ENCODE data around the gene PLXND1.

Gene PLXND1

GRCh38 chr3:129600348-129600747 lies 6.1 kb downstream of the PLXND1 start:
- no peak for DNase-seq

DNA sequence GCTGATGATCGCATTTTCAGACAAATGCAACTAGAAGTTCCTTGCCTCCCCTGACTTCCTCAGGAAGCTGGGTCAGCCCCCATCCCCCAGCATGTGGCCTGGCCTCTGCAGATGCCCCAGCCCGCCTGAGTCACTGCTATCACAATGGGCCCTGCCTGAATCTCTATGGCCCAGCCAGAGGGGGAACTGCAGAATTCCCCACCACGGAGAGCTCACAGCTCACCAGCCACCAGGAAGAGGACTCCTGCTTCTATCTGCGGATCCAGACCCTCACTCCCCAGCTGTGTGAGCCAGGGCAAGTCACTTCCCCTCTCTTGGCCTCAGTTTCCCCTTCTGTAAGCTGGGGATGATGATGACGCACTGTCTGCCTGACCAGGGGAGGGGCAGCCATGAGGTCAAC lies 6.9 kb downstream of the PLXND1 start:
- peak in 1 of 2 donors; percentile 72 for DNase-seq

DNA sequence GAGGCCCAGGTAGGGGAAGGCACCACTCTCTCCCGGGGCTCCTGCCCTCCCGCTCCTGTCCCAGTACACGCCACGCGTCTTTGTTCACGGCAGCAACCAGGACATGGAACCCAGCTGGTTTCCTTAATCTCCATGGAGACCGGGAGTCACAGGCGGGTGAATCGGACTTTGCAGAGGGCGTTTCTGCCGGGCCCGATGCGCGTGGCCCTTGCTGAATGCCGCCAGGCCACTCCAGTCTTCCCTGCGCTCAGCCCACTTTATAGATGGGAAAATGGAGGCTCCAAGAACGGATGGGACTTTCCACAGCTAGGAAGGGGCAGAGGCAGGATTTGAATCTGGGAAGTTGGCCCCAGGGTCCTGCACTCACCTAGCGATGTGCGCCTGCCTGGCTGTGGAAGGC lies 7.4 kb downstream of the PLXND1 start:
- DNase-seq, result no peak

GRCh38 chr3:129598484-129598883 lies 8.0 kb downstream of the PLXND1 start:
- DNase-seq, result no peak

DNA sequence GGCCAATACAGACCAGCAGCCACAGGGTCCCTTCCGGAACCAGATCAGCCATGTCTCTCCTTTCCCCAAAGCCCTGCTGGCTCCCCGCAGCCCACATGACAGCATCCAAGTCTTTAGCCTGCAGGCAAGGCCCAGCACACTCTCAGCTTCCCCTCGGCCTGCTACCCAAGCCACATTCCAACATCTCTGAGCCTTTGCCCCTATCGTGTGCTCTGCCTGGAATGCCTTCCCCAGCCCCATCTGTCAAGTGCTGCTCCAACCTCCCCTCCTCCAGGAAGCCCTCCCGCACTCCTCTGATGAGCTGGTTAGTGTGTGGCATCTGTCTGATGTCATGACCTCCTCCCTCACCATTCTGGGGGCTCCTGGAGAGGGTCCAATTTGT lies 8.5 kb downstream of the PLXND1 start:
- DNase-seq, result no peak

DNA sequence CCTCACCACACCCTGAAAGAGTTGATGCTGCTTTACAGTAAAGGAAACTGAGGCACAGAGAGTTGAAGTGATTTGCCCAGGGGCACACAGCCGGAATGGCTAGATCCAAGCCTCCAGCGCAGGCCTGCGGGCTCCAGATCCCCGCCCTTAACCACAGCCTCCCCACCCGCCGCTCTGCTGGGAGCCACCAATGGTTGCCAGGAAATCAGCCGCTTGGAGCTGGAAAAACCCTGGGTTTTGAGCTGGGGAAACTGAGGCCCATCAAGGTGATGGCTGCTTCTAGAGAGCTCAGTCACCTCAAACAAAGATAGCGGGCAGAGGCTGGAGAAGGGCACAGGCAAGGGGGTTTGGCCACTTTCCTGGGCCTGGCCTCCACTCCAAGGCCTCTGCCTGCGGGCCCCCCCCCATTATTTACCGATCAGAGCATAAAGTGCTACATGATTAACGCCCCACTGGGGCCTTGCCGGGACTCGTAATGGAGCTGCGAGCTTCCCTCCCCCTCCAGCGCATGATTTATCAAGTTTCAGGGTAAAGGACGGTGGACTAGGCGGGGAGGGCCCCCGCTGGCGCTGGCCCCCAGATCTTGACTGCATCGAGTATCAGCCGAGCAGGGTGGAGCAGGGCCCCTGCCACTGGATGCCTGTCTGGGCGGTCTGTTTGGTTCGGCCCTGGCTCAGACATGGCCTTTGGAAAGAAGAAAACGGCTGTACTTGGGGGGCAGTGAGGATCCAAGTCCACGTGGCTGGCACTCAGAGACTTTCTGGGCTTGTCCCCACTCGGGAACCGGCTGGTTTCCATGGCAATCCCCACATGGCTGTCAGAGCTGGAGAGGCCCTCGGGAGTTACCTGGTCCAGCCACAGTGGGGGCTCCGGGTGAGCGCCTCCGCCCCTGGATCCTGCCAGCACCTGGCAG lies 9.1 kb downstream of the PLXND1 start:
- no peak for DNase-seq

- DNase-seq, result peak in 1 of 2 donors; percentile 26
Observed at GRCh38 chr3:129596194-129597086, 10.0 kb downstream of the PLXND1 start.

DNA sequence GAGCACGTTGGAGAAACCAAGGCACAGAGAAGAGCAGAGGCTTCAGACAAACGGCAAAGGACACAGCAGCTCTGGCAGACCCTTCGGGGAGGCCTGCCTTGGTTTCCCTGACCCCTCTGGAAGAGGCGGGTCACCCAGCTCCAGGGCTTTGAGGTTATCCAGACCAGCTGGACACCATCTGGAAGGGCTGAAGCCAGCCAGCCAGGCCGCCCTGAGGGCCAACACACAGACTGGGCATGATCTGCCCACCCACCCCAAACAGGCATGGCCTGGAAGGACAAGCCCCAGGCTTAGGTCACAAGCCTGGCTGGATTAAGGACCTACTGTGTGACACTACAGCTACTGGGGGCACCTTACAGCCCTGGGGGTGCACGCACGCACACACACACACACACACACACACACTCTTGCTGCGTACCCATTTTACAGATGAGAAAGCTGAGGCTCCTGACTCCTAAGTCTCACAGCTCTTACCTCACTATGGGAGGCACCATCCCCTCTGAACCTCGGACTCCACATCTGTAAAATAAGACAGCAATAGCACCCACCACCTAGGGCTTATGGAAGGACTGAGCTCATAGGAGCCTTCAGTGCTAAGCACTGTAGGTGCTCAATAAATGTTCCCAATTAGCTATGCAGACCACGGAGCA lies 10.8 kb downstream of the PLXND1 start:
- no peak for DNase-seq

GRCh38 chr3:129594907-129595390 lies 11.5 kb downstream of the PLXND1 start:
- no peak for DNase-seq

DNA sequence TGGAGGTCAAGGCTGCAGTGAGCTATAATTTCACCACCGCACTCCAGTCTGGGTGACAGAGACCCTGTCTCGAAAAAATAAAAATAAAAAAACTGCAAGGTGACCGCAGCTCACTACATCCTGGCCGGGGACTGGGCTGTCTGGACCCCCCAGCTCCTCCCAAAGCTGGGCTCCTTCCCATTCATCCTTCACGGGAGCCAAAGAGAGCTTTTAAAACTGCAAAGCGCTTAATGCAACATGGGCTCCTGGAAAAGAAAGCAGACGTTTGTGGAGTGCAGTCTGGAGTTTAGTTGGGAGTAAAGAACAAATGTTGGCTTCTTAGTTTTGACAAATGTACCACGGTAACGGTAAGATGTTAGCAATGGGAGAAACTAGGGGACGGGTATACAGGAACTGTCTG lies 12.1 kb downstream of the PLXND1 start:
- no peak for DNase-seq

GRCh38 chr3:129593595-129594339 lies 12.7 kb downstream of the PLXND1 start:
- DNase-seq, result peak; percentile 53

- DNase-seq, result no peak
Observed at GRCh38 chr3:129593230-129593594, 13.3 kb downstream of the PLXND1 start.

- DNase-seq, result peak in 1 of 2 donors; percentile 26
Observed at GRCh38 chr3:129592381-129593131, 13.9 kb downstream of the PLXND1 start.

DNA sequence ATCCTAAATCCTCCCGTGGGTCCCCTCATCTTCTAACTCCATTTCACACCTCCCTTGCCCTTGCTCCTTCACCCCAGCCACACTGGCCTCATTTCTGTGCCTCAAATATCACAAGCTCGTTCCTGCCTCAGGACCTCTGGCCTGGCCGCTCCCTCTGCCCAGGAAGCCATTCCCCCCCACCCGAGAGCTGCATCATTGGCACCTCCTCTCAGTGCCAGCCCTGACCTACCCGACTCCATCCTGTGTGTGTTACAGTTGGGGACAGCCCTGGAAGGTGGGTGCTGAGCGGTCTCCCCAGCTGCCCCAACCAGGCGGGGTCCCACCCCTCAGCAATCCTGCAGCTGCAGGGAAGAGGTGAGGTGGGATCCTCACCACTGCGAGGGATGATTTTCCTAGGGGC lies 14.5 kb downstream of the PLXND1 start:
- no peak for DNase-seq

DNA sequence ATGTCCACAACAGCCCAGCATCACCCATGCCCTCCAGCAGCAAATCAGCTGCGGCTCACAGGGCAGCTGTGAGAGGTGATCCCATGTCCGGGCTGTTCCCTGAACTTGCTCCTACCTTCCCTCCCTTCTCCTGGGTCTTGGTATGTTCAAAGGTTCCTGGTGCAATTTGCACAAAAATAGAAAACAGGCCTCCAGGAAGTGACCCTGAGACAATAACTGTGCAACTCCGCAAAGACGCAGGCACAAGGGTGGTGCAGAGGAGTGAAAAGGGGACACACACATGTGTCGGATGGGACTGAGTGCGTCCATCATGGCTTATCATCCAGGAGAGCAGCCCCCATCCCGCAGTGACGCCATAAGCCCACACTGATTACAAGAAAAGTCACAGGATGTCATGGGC lies 16.3 kb downstream of the PLXND1 start:
- no peak for DNase-seq

GRCh38 chr3:129587566-129588210 lies 18.8 kb downstream of the PLXND1 start:
- no peak for DNase-seq

- DNase-seq, result no peak
Observed at GRCh38 chr3:129586746-129587430, 19.6 kb downstream of the PLXND1 start.

GRCh38 chr3:129585949-129586657 lies 20.4 kb downstream of the PLXND1 start:
- DNase-seq, result no peak

DNA sequence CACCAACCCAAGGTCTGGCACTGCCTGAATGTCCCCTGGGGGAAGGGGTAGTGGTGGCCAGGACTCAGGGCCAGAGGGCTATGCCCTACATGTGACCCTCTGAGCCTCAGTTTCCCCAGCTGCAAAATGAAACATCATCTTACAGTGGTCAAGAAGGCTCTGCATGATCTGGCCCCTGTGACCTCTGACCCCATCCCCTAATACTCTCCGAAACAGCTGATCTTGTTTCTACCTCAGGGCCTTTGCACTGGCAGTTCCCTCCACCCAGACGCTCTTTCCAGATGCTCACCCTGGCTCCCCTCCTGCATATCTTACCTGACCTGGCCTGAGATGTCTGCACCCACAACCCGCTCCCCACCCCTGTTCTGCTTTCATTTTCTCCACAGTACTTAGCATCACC lies 21.8 kb downstream of the PLXND1 start:
- no peak for DNase-seq

DNA sequence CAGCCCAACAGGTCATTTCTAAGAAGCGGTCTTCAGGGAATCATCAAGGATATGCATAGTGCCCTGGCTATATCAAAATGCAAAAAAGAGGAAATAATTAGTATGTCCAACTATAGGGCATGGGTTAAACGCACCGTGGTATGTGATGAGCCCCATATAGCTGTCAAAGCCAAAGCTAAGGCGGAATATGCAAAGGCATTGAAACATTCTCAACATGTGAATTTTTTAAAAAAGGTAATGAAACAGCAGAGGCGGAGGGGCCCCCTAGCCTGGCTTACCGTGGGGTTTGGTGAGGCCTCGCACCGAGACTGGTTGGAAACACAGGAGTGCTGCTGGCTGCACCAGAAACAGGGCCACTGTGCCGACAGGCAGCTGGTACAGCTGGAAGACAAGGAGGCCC lies 23.2 kb downstream of the PLXND1 start:
- no peak for DNase-seq
